ENCODE data around the gene CUEDC1.
A peak's percentile ranks its signal among the peaks of the same experiment; 100 is the strongest.
"Not testable (repeated sequence)": the region's sequence is repeated elsewhere in the genome, so short reads cannot be mapped to it uniquely, and the experiment has no call there.

Gene CUEDC1

GRCh38 chr17:57927048-57927723 is 28.0 kb downstream of the CUEDC1 start:
- in situ Hi-C loops (cut with HindIII; ENCODE audit: low pct_ligation_motif_present, low sequenced_read_pairs), result no loop called here
- no peak overlapping the region for H3K27ac ChIP-seq
- no peak for TF ChIP-seq CTCF (IDR thresholded peaks at IDR 0.05; ENCODE audit: low read depth, low read length, missing control alignments)
- no peaks in the 10 kb centered on the region for H3K36me3 ChIP-seq (replicated peaks)
- no peaks in the 10 kb centered on the region for H3K27me3 ChIP-seq (replicated peaks)
- peak; percentile 30 for DNase-seq
- H3K4me3 ChIP-seq (ENCODE audit: low read depth, low read length), result no peak overlapping the region

GRCh38 chr17:57926723-57927047 is 28.5 kb downstream of the CUEDC1 start:
- TF ChIP-seq CTCF (IDR thresholded peaks at IDR 0.05; ENCODE audit: low read depth, low read length, missing control alignments), result no peak
- in situ Hi-C loops (cut with HindIII; ENCODE audit: low pct_ligation_motif_present, low sequenced_read_pairs), result no loop called here
- no peak overlapping the region for H3K27ac ChIP-seq
- H3K27me3 ChIP-seq (replicated peaks), result no peaks in the 10 kb centered on the region
- no peak for DNase-seq
- H3K36me3 ChIP-seq (replicated peaks), result no peaks in the 10 kb centered on the region
- no peak overlapping the region for H3K4me3 ChIP-seq (ENCODE audit: low read depth, low read length)

- H3K27me3 ChIP-seq (replicated peaks), result no peaks in the 10 kb centered on the region
- in situ Hi-C loops (cut with HindIII; ENCODE audit: low pct_ligation_motif_present, low sequenced_read_pairs), result no loop called here
Observed at GRCh38 chr17:57925361-57925990, 29.7 kb downstream of the CUEDC1 start.

GRCh38 chr17:57924677-57925076 is 30.5 kb downstream of the CUEDC1 start:
- H3K36me3 ChIP-seq (replicated peaks), result no peaks in the 10 kb centered on the region
- in situ Hi-C loops (cut with HindIII; ENCODE audit: low pct_ligation_motif_present, low sequenced_read_pairs), result no loop called here
- no peak for DNase-seq
- no peak for TF ChIP-seq CTCF (IDR thresholded peaks at IDR 0.05; ENCODE audit: low read depth, low read length, missing control alignments)
- no peak overlapping the region for H3K4me3 ChIP-seq (ENCODE audit: low read depth, low read length)
- no peaks in the 10 kb centered on the region for H3K27me3 ChIP-seq (replicated peaks)
- H3K27ac ChIP-seq, result no peak overlapping the region

More at GRCh38 chr17:57925361-57925990, 29.7 kb downstream of the CUEDC1 start:
- H3K36me3 ChIP-seq (replicated peaks), result no peaks in the 10 kb centered on the region
- no peak overlapping the region for H3K4me3 ChIP-seq (ENCODE audit: low read depth, low read length)
- no peak overlapping the region for H3K27ac ChIP-seq
- no peak for DNase-seq
- no peak for TF ChIP-seq CTCF (IDR thresholded peaks at IDR 0.05; ENCODE audit: low read depth, low read length, missing control alignments)

GRCh38 chr17:57923182-57923872 is 31.9 kb downstream of the CUEDC1 start:
- no peaks in the 10 kb centered on the region for H3K27me3 ChIP-seq (replicated peaks)
- DNase-seq, result no peak
- no peak for TF ChIP-seq CTCF (IDR thresholded peaks at IDR 0.05; ENCODE audit: low read depth, low read length, missing control alignments)
- in situ Hi-C loops (cut with HindIII; ENCODE audit: low pct_ligation_motif_present, low sequenced_read_pairs), result no loop called here
- H3K36me3 ChIP-seq (replicated peaks), result no peaks in the 10 kb centered on the region
- H3K4me3 ChIP-seq (ENCODE audit: low read depth, low read length), result no peak overlapping the region
- no peak overlapping the region for H3K27ac ChIP-seq

GRCh38 chr17:57922745-57923144 is 32.5 kb downstream of the CUEDC1 start:
- H3K27me3 ChIP-seq (replicated peaks); in situ Hi-C loops (cut with HindIII; ENCODE audit: low pct_ligation_motif_present, low sequenced_read_pairs); H3K36me3 ChIP-seq (replicated peaks); H3K27ac ChIP-seq; DNase-seq; H3K4me3 ChIP-seq (ENCODE audit: low read depth, low read length): not testable (repeated sequence)

Measured in brain microvascular endothelial cell (primary cell).